GM08714 (cell line): ENCODE measurements around the gene DOC2B.

Experiments used
- H3K4me3 ChIP-seq: fragments of 200-500 bp; sonication (Bioruptor generic); 2 replicates; pipeline ENCODE4 v1.5.1; 2014; ENCODE audit warnings: mild to moderate bottlenecking, low read length, inconsistent platforms
- ZNF274 ChIP-seq: IDR thresholded peaks from 2 replicates; pipeline ENCODE4 v1.6.1; 2012; ENCODE audit warnings: mild to moderate bottlenecking, low read depth, low read length

Gene DOC2B

GRCh38 chr17:165939-166338 is 15.5 kb downstream of the DOC2B start:
- no peak overlapping the region for H3K4me3 ChIP-seq
- TF ChIP-seq ZNF274, result no peak

GRCh38 chr17:164303-165235 is 16.9 kb downstream of the DOC2B start:
- H3K4me3 ChIP-seq, result no peak overlapping the region
- TF ChIP-seq ZNF274, result no peak

GRCh38 chr17:163514-164098 is 17.8 kb downstream of the DOC2B start:
- TF ChIP-seq ZNF274, result no peak
- H3K4me3 ChIP-seq, result no peak overlapping the region

- H3K4me3 ChIP-seq, result no peak overlapping the region
- no peak for TF ChIP-seq ZNF274
Measured at GRCh38 chr17:162689-163088, 18.8 kb downstream of the DOC2B start.

GRCh38 chr17:161481-161880 is 20.0 kb downstream of the DOC2B start:
- no peak for TF ChIP-seq ZNF274
- H3K4me3 ChIP-seq, result no peak overlapping the region

GRCh38 chr17:160336-160735 is 21.1 kb downstream of the DOC2B start:
- no peak for TF ChIP-seq ZNF274
- H3K4me3 ChIP-seq, result no peak overlapping the region

GRCh38 chr17:159609-160008 is 21.8 kb downstream of the DOC2B start:
- no peak overlapping the region for H3K4me3 ChIP-seq
- TF ChIP-seq ZNF274, result no peak

GRCh38 chr17:158379-158778 is 23.1 kb downstream of the DOC2B start:
- TF ChIP-seq ZNF274, result no peak
- no peak overlapping the region for H3K4me3 ChIP-seq

- no peak overlapping the region for H3K4me3 ChIP-seq
- TF ChIP-seq ZNF274, result no peak
Measured at GRCh38 chr17:157901-158300, 23.5 kb downstream of the DOC2B start.

- H3K4me3 ChIP-seq, result no peak overlapping the region
- TF ChIP-seq ZNF274, result no peak
Measured at GRCh38 chr17:156946-157345, 24.5 kb downstream of the DOC2B start.

- H3K4me3 ChIP-seq, result no peak overlapping the region
- no peak for TF ChIP-seq ZNF274
Measured at GRCh38 chr17:156094-156621, 25.3 kb downstream of the DOC2B start.

GRCh38 chr17:155576-155975 is 25.9 kb downstream of the DOC2B start:
- TF ChIP-seq ZNF274, result no peak
- H3K4me3 ChIP-seq, result no peak overlapping the region

- TF ChIP-seq ZNF274, result no peak
- no peak overlapping the region for H3K4me3 ChIP-seq
Measured at GRCh38 chr17:153851-154250, 27.6 kb downstream of the DOC2B start.

- H3K4me3 ChIP-seq, result no peak overlapping the region
- no peak for TF ChIP-seq ZNF274
Measured at GRCh38 chr17:152860-153420, 28.5 kb downstream of the DOC2B start.
